ENCODE results near the gene CRYBG3.

Gene CRYBG3

GRCh38 chr3:97949110-97949485, 127.3 kb downstream of the CRYBG3 start:
- Histone ChIP-seq H3K4me3 (ENCODE audit: low read depth, low read length) (no peak overlapping the region), H3K27ac (ENCODE audit: extremely low read depth, low read depth, low read length) (no peak overlapping the region), H3K9me3 (ENCODE audit: control insufficient read depth, insufficient read depth, low read depth, low read length) (no peaks in the 10 kb centered on the region), H3K4me1 (ENCODE audit: control insufficient read depth, insufficient read depth, low read length) (no peaks in the 10 kb centered on the region), H3K36me3 (ENCODE audit: control insufficient read depth in 2 of 2, insufficient read depth in 1 of 2, low read length in 2 of 2) (peaks cover 14 to 93% of the 10 kb centered on the region in 2 experiments)
- TF ChIP-seq ZNF341 (tag by site-specific recombination; IDR thresholded peaks at IDR 0.05; ENCODE audit: low read depth): no peak
- TF ChIP-seq ZNF404 (tag by site-specific recombination; IDR thresholded peaks at IDR 0.05): no peak
- CTCF ChIA-PET: no interaction called here
- POLR2A ChIA-PET: no interaction called here

- ChIA-PET CTCF (no interaction called here), POLR2A (no interaction called here)
- Histone ChIP-seq H3K4me3 (ENCODE audit: low read depth, low read length) (no peak overlapping the region), H3K36me3 (ENCODE audit: control insufficient read depth in 2 of 2, insufficient read depth in 1 of 2, low read length in 2 of 2) (peaks cover 14 to 96% of the 10 kb centered on the region in 2 experiments), H3K27ac (ENCODE audit: extremely low read depth, low read depth, low read length) (no peak overlapping the region), H3K4me1 (ENCODE audit: control insufficient read depth, insufficient read depth, low read length) (no peaks in the 10 kb centered on the region), H3K9me3 (ENCODE audit: control insufficient read depth, insufficient read depth, low read depth, low read length) (no peaks in the 10 kb centered on the region)
- TF ChIP-seq ZNF843 (tag by site-specific recombination; IDR thresholded peaks at IDR 0.05): no peak
- TF ChIP-seq ZNF664 (tag by site-specific recombination; IDR thresholded peaks at IDR 0.05): no peak
- TF ChIP-seq ZNF473 (tag by site-specific recombination; IDR thresholded peaks at IDR 0.05): no peak
- no peak for TF ChIP-seq OSR2 (tag by site-specific recombination; IDR thresholded peaks at IDR 0.05)
- TF ChIP-seq ZNF155 (tag by site-specific recombination; IDR thresholded peaks at IDR 0.05): no peak
- TF ChIP-seq ZNF792 (tag by site-specific recombination; IDR thresholded peaks at IDR 0.05): no peak
These were observed 127.9 kb downstream of the CRYBG3 start for GRCh38 chr3:97949743-97950142.

- ChIA-PET CTCF (no interaction called here), POLR2A (no interaction called here)
- no peak overlapping the region for H3K4me3 ChIP-seq (ENCODE audit: low read depth, low read length)
- H3K36me3 ChIP-seq (ENCODE audit: control insufficient read depth in 2 of 2, insufficient read depth in 1 of 2, low read length in 2 of 2): peaks cover 8 to 93% of the 10 kb centered on the region in 2 experiments
- H3K4me1 ChIP-seq (ENCODE audit: control insufficient read depth, insufficient read depth, low read length): no peaks in the 10 kb centered on the region
- no peaks in the 10 kb centered on the region for H3K9me3 ChIP-seq (ENCODE audit: control insufficient read depth, insufficient read depth, low read depth, low read length)
- no peak overlapping the region for H3K27ac ChIP-seq (ENCODE audit: extremely low read depth, low read depth, low read length)
- no peak for TF ChIP-seq TCF7L2 (IDR thresholded peaks at IDR 0.05; ENCODE audit: borderline replicate concordance, low read depth, low read length)
- TF ChIP-seq ZBTB8A (tag by site-specific recombination; IDR thresholded peaks at IDR 0.05): no peak
- no peak for TF ChIP-seq ZNF221 (tag by site-specific recombination; IDR thresholded peaks at IDR 0.05; ENCODE audit: borderline replicate concordance)
- TF ChIP-seq ZNF280D (tag by site-specific recombination; IDR thresholded peaks at IDR 0.05): no peak
- TF ChIP-seq PRDM4 (tag by site-specific recombination; IDR thresholded peaks at IDR 0.05): no peak
- TF ChIP-seq ZNF548 (tag by site-specific recombination; IDR thresholded peaks at IDR 0.05): no peak
- TF ChIP-seq ZFP3 (tag by site-specific recombination; IDR thresholded peaks at IDR 0.05; ENCODE audit: low read depth): no peak
- no peak for TF ChIP-seq ZNF394 (tag by site-specific recombination; IDR thresholded peaks at IDR 0.05; ENCODE audit: borderline replicate concordance)
- no peak for TF ChIP-seq ZNF747 (tag by site-specific recombination; IDR thresholded peaks at IDR 0.05)
- TF ChIP-seq PRDM6 (tag by site-specific recombination; IDR thresholded peaks at IDR 0.05): no peak
- TF ChIP-seq ZNF610 (tag by site-specific recombination; IDR thresholded peaks at IDR 0.05; ENCODE audit: borderline replicate concordance): no peak
- TF ChIP-seq ZNF544 (tag by site-specific recombination; IDR thresholded peaks at IDR 0.05): no peak
- TF ChIP-seq ZNF223 (tag by site-specific recombination; IDR thresholded peaks at IDR 0.05): no peak
- TF ChIP-seq ZNF654 (tag by site-specific recombination; IDR thresholded peaks at IDR 0.05; ENCODE audit: low read depth): no peak
- TF ChIP-seq ZNF169 (tag by site-specific recombination; IDR thresholded peaks at IDR 0.05): no peak
- no peak for TF ChIP-seq HOXD13 (CRISPR knock-in tag; IDR thresholded peaks at IDR 0.05; ENCODE audit: borderline replicate concordance)
- TF ChIP-seq KLF9 (tag by site-specific recombination; IDR thresholded peaks at IDR 0.05; ENCODE audit: low read depth): no peak
- no peak for TF ChIP-seq ZNF560 (tag by site-specific recombination; IDR thresholded peaks at IDR 0.05; ENCODE audit: borderline replicate concordance)
- TF ChIP-seq ZBTB7A (tag by site-specific recombination; IDR thresholded peaks at IDR 0.05; ENCODE audit: low read depth): no peak
These were observed 128.5 kb downstream of the CRYBG3 start for GRCh38 chr3:97950360-97950759.
